NCI-H1417 (cell line): ENCODE data around the gene ZBTB22.

Source experiments
- DNase-seq, 3 experiments: peaks; one replicate each; lab custom pipeline; 2025; lab: John Stamatoyannopoulos, UW

ZBTB22 gene

GRCh38 chr6:33329058-33329457 lies 11.5 kb upstream of the ZBTB22 start:
- DNase-seq = no peak

DNA sequence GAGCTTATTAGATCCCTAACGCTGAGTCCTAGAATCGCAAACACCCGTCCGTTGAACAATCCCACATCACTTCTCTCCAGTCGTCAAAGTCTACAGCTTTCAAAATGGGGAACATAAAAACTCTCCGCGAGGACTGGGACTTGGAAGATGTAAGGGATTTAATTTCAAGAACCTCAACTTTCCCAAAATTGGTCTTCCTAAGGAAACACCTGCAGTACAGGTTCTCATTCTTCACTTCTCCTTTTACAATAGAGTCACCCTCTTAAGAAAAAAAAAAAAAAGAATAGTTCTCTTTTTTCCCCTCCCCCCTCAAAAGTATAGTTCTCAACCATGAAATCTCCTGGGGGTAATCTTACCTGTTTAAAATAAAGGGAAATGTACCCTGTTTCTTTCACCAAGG lies 6.6 kb upstream of the ZBTB22 start:
- peak in 2 of 3 experiments; percentile 36 to 82 for DNase-seq

DNA sequence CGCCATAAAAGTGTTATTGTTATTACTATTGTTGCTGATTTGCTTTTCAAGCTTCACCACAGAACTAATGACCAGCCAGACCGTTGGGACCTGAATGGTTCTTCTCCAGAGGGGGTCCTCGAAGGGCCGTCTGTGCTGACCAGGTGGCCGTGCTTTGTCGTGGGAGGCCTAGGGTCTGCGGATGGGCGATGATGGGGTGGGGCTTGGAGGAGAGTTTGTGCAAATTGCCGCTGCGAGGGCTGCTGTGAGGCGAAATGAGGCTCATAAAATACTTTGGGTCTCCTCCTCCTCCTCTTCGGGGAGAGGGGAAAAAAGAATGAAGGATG lies 6.0 kb upstream of the ZBTB22 start:
- DNase-seq = peak in 2 of 3 experiments; percentile 89 to 94

GRCh38 chr6:33321227-33321626 lies 3.7 kb upstream of the ZBTB22 start:
- no peak for DNase-seq

GRCh38 chr6:33320315-33321181 lies 3.0 kb upstream of the ZBTB22 start:
- DNase-seq = no peak

DNA sequence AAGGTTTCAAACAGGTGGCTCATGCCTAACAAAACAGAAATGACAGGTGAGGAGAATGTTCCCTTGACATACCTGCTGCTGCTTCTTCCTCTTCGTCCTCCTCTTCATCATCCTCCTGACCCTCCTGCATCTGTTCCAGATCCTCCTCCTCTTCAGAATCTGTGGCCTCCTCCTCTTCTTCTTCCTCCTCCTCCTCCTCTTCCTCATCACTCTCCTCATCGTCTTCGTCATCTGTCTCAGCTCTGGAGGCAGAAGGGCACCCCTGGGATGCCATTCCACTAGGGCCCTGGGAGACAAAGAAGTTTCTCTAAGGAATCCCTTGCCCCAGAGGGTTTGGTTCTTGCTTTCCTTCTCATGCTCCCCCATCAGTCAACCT lies 2.4 kb upstream of the ZBTB22 start:
- DNase-seq = no peak

DNA sequence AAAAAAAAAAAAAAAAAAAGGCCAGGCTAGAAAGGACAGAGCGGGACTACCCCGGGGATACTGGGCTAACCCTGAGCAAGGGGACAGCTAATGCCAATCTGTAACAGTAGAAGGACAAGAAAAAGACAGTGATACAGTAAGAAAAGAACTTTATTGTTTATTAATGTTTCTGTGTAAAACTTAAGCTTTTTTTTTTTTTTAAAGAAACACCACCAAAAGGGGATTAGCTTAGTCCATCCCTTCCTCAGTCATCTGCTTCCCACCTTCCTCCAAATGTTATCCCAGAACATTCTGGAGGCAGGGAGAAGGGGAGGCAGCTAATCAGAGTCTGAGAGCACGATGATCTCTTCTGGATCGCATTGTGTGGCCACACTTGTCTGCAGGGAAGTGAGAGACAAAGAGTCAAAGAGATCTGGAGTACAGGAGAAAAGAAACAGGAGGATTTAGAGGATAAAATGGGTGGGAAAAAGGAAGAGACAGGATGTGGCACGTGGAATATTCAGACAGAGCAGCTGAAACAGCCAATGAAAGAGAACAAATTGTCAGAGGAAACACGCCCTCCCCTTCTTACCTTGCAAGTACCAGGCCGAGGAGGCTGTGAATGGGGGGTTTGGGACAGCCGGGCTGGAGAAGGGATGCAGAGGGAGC lies 1.0 kb upstream of the ZBTB22 start:
- no peak for DNase-seq

DNA sequence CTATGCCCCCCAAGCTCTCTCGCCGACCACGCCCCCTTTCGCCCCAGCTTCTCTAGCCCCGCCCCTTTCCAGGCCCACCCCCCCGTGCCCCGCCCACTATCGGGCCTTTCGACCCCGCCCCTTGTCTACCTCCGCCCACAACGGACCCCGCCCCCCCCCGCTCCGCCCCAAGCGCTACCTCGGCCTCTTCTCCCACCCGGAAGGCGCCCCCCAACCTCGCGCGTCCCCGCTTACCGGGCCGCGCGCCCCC lies 200 bp downstream of the ZBTB22 start:
- DNase-seq = peak in 1 of 3 experiments; percentile 72

DNA sequence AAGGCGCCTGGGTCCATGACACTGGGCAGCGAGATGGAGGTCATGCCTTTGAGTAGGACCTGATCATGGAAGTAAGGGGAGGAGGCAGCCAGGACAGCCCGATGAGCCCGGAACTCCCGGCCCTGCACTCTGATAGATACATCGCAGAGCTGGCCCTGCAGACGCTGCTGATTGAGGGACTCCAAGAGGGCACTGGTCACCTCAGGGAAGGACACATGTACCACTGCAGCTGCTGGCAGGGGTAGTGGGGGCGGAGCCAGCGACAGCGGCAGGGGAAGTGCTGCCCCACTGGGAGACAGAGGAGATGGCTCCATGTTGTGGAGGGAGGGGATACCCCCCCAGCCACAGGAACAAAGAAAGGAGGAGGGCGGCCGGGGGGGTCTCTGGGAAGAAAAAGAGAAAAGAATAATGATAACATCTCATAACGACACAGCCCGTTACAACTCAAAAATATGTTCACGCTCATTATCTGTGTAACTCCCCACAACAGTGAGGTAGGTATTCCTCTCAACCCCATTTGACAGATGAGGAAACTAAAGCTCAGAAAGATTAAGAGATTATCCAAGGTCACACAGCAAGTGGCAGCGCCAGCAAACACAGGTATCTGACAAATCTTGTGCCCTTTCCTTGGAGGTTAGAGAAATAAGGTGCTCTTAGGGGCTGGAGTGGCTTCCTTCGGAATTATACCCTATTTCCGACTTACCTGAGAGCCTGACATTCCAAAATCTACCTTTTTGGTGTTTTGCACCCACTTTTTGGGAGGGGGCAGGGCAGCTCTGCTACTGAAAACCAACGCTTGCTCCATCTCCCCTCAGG lies 733 bp downstream of the ZBTB22 start:
- peak in 1 of 3 experiments; percentile 64 for DNase-seq

- no peak for DNase-seq
These were observed 1.5 kb downstream of the ZBTB22 start for GRCh38 chr6:33315793-33316602.

- peak in 1 of 3 experiments; percentile 77 for DNase-seq
These were observed 2.4 kb downstream of the ZBTB22 start for GRCh38 chr6:33314943-33315792.

DNA sequence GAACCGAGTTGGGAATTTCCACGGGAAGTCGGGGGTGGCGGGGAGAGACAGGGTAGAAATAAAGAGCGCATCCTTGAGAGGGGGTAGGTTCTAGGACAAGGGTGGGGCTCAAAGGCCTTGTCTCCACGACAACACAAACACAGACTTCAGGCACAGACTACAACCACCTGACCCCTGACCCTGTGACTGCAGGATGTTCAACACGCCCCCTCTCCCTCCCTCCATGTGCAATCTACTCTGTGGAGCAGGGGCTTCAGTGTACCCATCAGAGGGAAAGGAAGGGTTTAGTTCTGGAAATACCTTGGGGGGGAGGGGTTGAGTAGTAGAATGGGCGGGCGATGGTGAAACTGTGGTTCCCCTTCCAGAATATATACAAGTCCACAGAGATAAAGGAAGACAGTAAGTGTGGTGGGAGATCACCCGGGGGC lies 3.0 kb downstream of the ZBTB22 start:
- DNase-seq = peak; percentile 31 to 64 (median 41)

GRCh38 chr6:33313709-33314514 lies 3.6 kb downstream of the ZBTB22 start, which contains the start of gene TAPBP:
TSS of gene TAPBP (minus strand) at chr6:33314078. CDS start at chr6:33314041, 37 bp downstream.
- peak; percentile 39 to 78 (median 77) for DNase-seq

DNA sequence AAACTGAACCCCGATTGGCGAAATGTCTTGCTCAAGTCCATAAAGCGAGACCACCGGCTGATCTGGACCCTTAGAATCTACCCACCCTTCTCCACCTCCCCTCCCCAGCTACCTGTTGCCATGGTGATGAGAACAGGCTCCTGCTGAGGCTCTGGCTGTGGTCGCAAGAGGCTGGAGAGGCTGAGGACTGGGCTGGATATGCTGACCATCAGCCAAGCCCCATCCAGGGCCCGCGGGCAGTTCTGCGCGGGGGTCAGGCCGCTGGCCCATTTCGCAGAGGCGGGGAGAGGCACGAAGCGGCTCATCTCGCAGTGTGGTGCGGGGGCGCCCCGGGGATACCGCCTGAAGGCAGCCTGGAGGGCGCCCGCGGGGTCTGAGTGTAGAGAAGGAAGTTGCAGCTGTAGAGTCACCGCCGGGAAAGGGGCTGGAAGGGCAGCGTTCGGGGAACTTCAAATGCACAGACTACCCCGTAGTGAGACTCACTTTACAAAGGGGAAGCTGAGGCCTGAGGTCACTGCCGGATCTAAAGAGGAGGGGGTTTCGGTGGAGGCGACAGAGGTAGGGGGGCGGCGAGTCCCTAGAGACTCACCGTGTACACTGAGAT lies 4.3 kb downstream of the ZBTB22 start:
- peak in 2 of 3 experiments; percentile 72 to 90 for DNase-seq

DNA sequence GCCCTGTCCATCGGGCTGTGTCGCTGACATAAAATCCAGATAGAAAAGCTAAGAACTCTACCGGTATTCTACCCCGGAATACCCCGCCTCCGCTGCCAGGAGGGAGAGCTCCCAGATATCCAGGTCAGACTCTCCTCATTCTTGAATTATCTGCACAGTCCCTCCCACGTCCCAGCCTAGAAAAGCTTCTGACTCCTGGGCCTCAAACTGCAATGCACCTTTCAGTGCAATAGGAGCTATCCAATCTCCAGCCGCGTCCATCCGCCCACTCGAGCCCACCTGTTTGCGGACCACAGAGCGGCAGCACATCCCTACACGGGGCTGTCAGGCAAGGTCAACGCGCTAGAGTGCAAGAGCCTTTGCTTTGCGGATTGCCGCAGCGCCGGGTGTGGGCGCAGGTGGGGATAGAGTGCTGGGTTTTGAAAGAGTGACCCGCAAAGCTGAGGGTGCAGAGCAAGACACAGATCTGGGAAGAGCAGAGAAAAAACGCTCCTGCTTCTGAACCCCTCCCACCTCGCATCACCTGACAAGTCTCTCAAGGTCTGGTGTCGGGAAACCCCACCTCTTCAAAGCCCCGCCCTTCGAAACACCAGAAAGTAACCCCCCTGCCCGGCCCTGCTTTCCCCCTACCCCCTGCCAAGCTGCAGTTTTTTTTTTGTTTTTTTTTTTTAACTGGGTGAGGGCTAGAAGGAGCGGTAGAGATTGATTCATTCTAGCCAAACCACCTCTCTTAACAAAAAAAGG lies 5.0 kb downstream of the ZBTB22 start:
- DNase-seq = peak; percentile 78 to 92 (median 88)

DNA sequence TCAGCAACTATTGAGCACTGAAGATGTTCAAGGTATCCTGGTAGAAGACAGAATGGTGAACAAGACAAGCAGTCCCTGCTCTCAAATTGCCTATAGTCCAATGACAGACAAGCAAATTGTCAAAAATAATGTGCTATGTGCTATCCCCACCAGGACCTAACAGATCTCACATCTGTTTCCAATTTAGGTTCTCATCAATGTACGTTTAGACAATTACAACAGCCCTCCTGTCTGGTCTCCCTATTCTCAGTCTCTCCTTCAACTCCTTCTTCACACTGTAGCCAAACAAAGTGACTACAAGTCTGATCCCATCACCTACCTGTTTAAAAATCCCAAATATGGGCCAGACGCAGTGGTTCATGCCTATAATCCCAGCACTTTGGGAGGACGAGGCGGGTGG lies 11.2 kb downstream of the ZBTB22 start:
- no peak for DNase-seq

DNA sequence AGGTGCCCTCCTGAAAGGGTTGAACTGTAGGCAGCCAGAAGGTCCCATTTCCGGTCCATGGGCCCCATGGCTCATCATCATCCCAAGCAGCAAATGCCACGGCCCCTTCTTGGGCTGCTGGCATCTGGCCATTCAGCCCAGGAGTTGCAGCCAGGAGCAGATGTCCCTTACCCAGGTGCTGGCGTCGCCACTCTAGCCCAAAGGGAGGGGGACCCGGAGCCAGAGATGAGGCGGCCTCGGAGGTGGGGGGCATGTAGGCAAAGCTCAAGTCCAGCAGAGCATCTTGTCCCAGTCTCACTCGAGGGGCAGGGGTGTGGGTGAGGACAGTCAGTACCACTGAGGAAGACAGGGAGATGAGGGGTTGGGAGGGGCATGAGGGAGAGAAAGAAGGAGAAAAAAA lies 12.5 kb downstream of the ZBTB22 start:
- no peak for DNase-seq

DNA sequence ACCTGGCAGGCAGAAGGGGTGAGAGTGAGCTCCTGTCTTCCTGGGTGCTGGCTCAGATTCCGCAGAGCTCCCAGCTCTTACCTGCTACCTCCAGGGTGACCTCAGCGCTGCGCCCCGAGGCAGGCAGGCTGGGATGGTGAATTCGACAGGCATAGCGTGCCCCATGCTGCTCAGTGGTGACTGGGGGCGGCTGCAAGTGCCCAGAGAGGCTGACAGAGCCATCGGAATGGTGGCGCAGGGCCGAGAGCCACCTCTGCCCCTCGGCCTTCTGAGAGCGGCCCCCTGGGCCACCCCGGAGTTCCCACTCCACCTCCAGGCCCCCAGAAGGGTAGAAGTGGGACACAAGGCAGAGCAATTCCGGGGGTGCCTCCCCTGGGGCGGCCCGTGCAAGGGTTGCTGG lies 13.3 kb downstream of the ZBTB22 start:
- DNase-seq = no peak

DNA sequence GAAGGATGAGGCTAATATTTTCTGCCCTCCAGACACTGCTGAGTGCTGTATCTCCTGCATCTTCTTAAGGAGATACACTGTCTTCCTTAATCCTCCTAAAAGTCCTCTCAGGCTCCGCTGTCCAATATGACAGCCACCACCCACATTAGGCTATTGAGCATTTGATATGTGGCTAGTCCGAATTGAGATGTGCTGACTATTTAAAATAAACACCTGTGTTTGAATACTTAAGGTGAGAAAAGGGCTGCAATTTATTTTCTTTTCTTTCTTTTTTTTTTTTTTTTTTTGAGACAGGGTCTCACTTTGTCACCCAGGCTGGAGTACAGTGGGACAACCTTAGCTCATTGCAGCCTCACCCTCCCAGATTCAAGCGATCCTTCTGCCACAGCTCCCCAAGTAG lies 15.7 kb downstream of the ZBTB22 start:
- no peak for DNase-seq
